Endothelial cell of umbilical vein (primary cell): ENCODE data around the gene SLC16A2.

Experiments
- CTCF ChIP-seq, 2 donors: IDR thresholded peaks; 1 replicate in 1 of 2; 2 replicates in 1 of 2; pipeline ENCODE4 v1.5.1; 2011; ENCODE audit warnings: low read length in 2 of 2, mild to moderate bottlenecking in 2 of 2, moderate library complexity in 2 of 2, control low read depth in 1 of 2, inconsistent platforms in 1 of 2, low read depth in 1 of 2; ENCODE audit not compliant: insufficient read depth in 1 of 2; ENCODE audit errors: extremely low read depth in 1 of 2
- EZH2 ChIP-seq: IDR thresholded peaks from 2 replicates; pipeline ENCODE4 v1.6.1; 2012; ENCODE audit warnings: borderline replicate concordance, low read depth, mild to moderate bottlenecking, moderate library complexity, low read length, inconsistent platforms; ENCODE audit not compliant: severe bottlenecking
- FOS ChIP-seq: IDR thresholded peaks from 2 replicates; pipeline ENCODE4 v1.6.1; 2011; ENCODE audit warnings: mild to moderate bottlenecking, low read length, moderate library complexity, borderline replicate concordance; ENCODE audit not compliant: insufficient read depth
- POLR2A ChIP-seq: IDR thresholded peaks from 2 replicates; pipeline ENCODE4 v1.6.1; 2012; ENCODE audit warnings: low read depth, mild to moderate bottlenecking, control low read depth, low read length
- POLR2AphosphoS5 ChIP-seq: IDR thresholded peaks from 2 replicates; pipeline ENCODE4 v1.6.1; 2012; ENCODE audit warnings: low read depth, mild to moderate bottlenecking, control low read depth, low read length, moderate library complexity; ENCODE audit not compliant: insufficient read depth

- no peak for TF ChIP-seq FOS
- no peak for TF ChIP-seq CTCF (IDR thresholded peaks at IDR 0.05; ENCODE audit: extremely low read depth in 1 of 2, insufficient read depth in 1 of 2, low read depth in 1 of 2, low read length in 2 of 2)
- TF ChIP-seq EZH2, result no peak
- no peak for TF ChIP-seq POLR2A
- no peak for TF ChIP-seq POLR2AphosphoS5
These were observed 69.0 kb downstream of the SLC16A2 start for GRCh38 chrX:74490247-74490646.
